ENCODE results near the gene PPP1R14C.

The PPP1R14C gene

GRCh38 chr6:150253489-150253888, 110.6 kb downstream of the PPP1R14C start:
- no peak for DNase-seq

GRCh38 chr6:150254770-150255169, 111.9 kb downstream of the PPP1R14C start:
- no peak for DNase-seq

- no peak for DNase-seq
These were observed 113.0 kb downstream of the PPP1R14C start for GRCh38 chr6:150255840-150256239.

GRCh38 chr6:150256618-150257272, 113.9 kb downstream of the PPP1R14C start:
- DNase-seq: no peak

- DNase-seq: no peak
These were observed 115.5 kb downstream of the PPP1R14C start for GRCh38 chr6:150258381-150258780.

GRCh38 chr6:150260931-150261330, 118.1 kb downstream of the PPP1R14C start:
- no peak for DNase-seq

GRCh38 chr6:150261997-150262697, 119.3 kb downstream of the PPP1R14C start:
- no peak for DNase-seq

- DNase-seq: no peak
These were observed 121.0 kb downstream of the PPP1R14C start for GRCh38 chr6:150263765-150264404.

GRCh38 chr6:150266309-150266708, 123.5 kb downstream of the PPP1R14C start:
- no peak for DNase-seq

GRCh38 chr6:150266963-150267685, 124.3 kb downstream of the PPP1R14C start:
- no peak for DNase-seq

- DNase-seq: no peak
These were observed 125.1 kb downstream of the PPP1R14C start for GRCh38 chr6:150267686-150268561.

GRCh38 chr6:150269130-150269856, 126.4 kb downstream of the PPP1R14C start:
- DNase-seq: no peak

- no peak for DNase-seq
These were observed 127.0 kb downstream of the PPP1R14C start for GRCh38 chr6:150269857-150270223.

GRCh38 chr6:150270330-150271052, 127.6 kb downstream of the PPP1R14C start:
- no peak for DNase-seq

GRCh38 chr6:150271172-150271500, 128.3 kb downstream of the PPP1R14C start:
- DNase-seq: no peak

- DNase-seq: no peak
These were observed 128.8 kb downstream of the PPP1R14C start for GRCh38 chr6:150271501-150272263.

- no peak for DNase-seq
These were observed 129.6 kb downstream of the PPP1R14C start for GRCh38 chr6:150272264-150272975.

GRCh38 chr6:150272976-150273315, 130.1 kb downstream of the PPP1R14C start:
- DNase-seq: no peak

GRCh38 chr6:150273457-150274309, 130.8 kb downstream of the PPP1R14C start:
- DNase-seq: no peak
